ENCODE measurements around the gene EEF2K. TPM values are rescaled to one million over a fixed set of nuclear protein-coding genes. Genes with fewer than 3 reads are reported as not detected.
A peak's percentile ranks its signal among the peaks of the same experiment; 100 is the strongest.

The EEF2K gene
- total and polyA plus RNA-seq, 5 experiments from 2014 or later: 2.0 to 25.3 (median 3.2) TPM

DNA sequence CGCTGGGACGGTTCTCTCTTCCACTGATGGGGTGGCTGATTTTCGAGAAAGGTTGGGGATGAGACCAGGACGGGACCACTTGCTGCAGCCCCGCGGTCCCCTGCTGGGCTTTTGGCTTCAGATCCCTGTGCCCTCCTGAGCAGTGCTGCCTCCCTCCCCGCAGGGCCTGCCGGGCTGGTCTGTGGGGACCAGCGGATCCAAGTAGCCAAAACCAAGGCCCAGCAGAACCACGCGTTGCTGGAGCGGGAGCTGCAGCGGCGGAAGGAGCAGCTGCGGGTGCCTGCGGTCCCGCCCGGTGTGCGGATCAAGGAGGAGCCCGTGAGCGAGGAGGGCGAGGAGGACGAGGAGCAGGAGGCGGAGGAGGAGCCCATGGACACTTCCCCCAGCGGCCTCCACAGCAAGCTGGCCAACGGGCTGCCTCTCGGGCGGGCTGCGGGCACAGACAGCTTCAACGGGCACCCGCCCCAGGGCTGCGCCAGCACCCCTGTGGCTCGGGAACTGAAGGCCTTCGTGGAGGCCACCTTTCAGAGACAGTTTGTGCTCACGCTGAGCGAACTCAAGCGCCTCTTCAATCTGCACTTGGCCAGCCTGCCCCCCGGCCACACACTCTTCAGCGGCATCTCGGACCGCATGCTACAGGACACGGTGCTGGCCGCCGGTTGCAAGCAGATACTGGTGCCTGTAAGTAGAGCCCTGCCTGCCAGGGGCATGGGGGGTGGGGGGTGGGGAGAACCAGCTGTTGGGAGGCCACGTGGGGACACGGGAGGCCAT, 119.7 kb downstream of the EEF2K start:
- POLR2A ChIA-PET: interaction anchor here (1.0 to 1.6 kb wide), 3 partner anchors 13 to 49 kb away, joined by 3 to 5 read pairs (median 4); partner anchors contain the start of gene CDR2
- Mint-ChIP-seq H3K9me3 (no peaks in the 10 kb centered on the region), H3K27me3 (no peaks in the 10 kb centered on the region), H3K27ac (peak overlapping the region in 3 of 10 donors; percentile 28 to 52 (median 52)), H3K4me1 (peaks cover 17 to 24% (median 23%) of the 10 kb centered on the region in 4 donors), H3K36me3 (peaks cover 0 to 77% (median 16%) of the 10 kb centered on the region in 3 donors), H3K4me3 (peak overlapping the region in 1 of 10 donors; percentile 24)
- ATAC-seq (no peak), DNase-seq (no peak)

DNA sequence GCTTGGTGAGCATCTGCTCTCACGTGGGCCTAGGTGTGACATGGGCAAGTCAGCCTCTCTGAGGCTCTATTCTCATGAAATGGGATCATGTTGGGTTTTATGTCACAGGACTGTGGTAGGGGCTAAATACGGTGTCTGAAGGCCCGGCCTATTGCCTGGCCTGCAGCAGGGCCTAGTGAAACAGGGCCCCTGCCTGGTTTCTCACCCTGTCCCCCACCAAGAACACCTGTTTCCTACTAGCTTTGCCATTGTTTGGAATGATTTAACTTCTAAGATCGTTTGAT, 120.2 kb downstream of the EEF2K start:
- Mint-ChIP-seq H3K4me3 (no peak overlapping the region), H3K36me3 (peaks cover 0 to 77% (median 14%) of the 10 kb centered on the region in 3 donors), H3K27ac (peak overlapping the region in 4 of 10 donors; percentile 28 to 80 (median 52)), H3K4me1 (peaks cover 12 to 20% (median 19%) of the 10 kb centered on the region in 4 donors), H3K9me3 (no peaks in the 10 kb centered on the region), H3K27me3 (no peaks in the 10 kb centered on the region)
- ATAC-seq (no peak), DNase-seq (no peak)
- POLR2A ChIA-PET: interaction anchor here (1.6 kb wide), 1 partner anchor 48 kb away, joined by 4 read pairs; the partner anchor contains the start of gene CDR2

GRCh38 chr16:22326771-22327445, 120.8 kb downstream of the EEF2K start:
- H3K36me3 Mint-ChIP-seq: peaks cover 4 to 82% (median 19%) of the 10 kb centered on the region in 3 donors

GRCh38 chr16:22327446-22327775, 121.3 kb downstream of the EEF2K start:
- POLR2A ChIA-PET: interaction anchor here (0.5 to 1.0 kb wide), 3 partner anchors 10 to 53 kb away, joined by 3 to 5 read pairs (median 4); no protein-coding TSS in a partner anchor
- Mint-ChIP-seq H3K9me3 (no peaks in the 10 kb centered on the region), H3K27ac (peak overlapping the region in 8 of 10 donors; percentile 31 to 81 (median 61)), H3K4me1 (peaks cover 11 to 23% (median 18%) of the 10 kb centered on the region in 4 donors), H3K4me3 (no peak overlapping the region), H3K27me3 (no peaks in the 10 kb centered on the region), H3K36me3 (peaks cover 4 to 85% (median 24%) of the 10 kb centered on the region in 3 donors)
- ATAC-seq (no peak), DNase-seq (no peak)

More at GRCh38 chr16:22326771-22327445, 120.8 kb downstream of the EEF2K start:
- H3K4me1 Mint-ChIP-seq: peaks cover 11 to 21% (median 18%) of the 10 kb centered on the region in 4 donors
- DNase-seq (no peak), ATAC-seq (no peak)
- peak overlapping the region in 9 of 10 donors; percentile 31 to 80 (median 62) for H3K27ac Mint-ChIP-seq
- H3K27me3 Mint-ChIP-seq: no peaks in the 10 kb centered on the region
- peak overlapping the region in 1 of 10 donors; percentile 35 for H3K4me3 Mint-ChIP-seq
- POLR2A ChIA-PET: interaction anchor here (0.9 to 1.6 kb wide), 3 partner anchors 11 to 48 kb away, joined by 3 to 4 read pairs (median 4); partner anchors contain the start of gene CDR2
- no peaks in the 10 kb centered on the region for H3K9me3 Mint-ChIP-seq

DNA sequence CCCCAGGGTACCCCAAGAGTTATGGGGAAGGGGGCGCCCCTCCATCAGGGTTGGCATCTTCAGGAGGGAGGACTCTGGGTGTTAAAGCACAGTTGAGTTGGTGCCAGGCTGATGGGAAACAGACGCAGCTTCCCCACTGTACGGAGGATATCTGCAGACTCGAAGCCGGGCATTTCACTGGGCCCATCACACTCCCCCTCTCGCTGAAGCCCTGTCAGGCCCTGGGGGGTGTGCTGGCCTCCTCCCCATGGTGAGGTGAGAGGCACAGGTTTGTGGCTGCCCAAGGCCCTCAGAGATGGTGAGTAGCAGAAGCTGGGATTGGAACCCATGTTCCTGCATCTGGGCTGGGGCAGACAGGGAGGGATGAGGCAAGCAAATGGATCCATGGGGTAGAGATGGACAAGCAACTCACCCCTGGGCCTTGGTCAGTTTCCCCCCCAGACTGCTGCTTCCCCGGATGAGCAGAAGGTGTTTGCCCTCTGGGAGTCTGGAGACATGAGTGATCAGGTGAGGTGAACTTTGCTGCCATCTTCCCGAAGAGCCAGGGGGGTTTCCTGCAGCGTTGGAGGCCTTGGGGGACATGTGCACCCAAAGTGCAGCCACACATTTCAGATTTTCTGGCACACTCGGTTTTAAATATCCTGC, 122.1 kb downstream of the EEF2K start:
- Mint-ChIP-seq H3K27me3 (no peaks in the 10 kb centered on the region), H3K36me3 (peaks cover 4 to 88% (median 27%) of the 10 kb centered on the region in 3 donors), H3K4me3 (no peak overlapping the region), H3K27ac (peak overlapping the region in 7 of 10 donors; percentile 43 to 89 (median 57)), H3K9me3 (no peaks in the 10 kb centered on the region), H3K4me1 (peaks cover 13 to 23% (median 17%) of the 10 kb centered on the region in 4 donors)
- no peak for DNase-seq
- POLR2A ChIA-PET: interaction anchor here (0.5 to 0.9 kb wide), 2 partner anchors 10 to 52 kb away, joined by 3 to 5 read pairs; no protein-coding TSS in a partner anchor
- ATAC-seq: no peak

GRCh38 chr16:22329199-22329695, 123.2 kb downstream of the EEF2K start:
- no peak for ATAC-seq
- H3K4me3 Mint-ChIP-seq: peak overlapping the region in 1 of 10 donors; percentile 34
- POLR2A ChIA-PET: interaction anchor here (0.6 to 2.2 kb wide), 5 partner anchors 8 to 280 kb away, joined by 3 to 9 read pairs (median 5); no protein-coding TSS in a partner anchor

GRCh38 chr16:22330326-22330725, 124.2 kb downstream of the EEF2K start:
- peaks cover 0 to 4% (median 0%) of the 10 kb centered on the region in 9 donors for H3K9me3 Mint-ChIP-seq
- no peak for ATAC-seq
- no peak overlapping the region for H3K4me3 Mint-ChIP-seq
- POLR2A ChIA-PET: interaction anchor here (0.7 to 2.2 kb wide), 4 partner anchors 9 to 52 kb away, joined by 4 to 9 read pairs (median 6); no protein-coding TSS in a partner anchor
- H3K27me3 Mint-ChIP-seq: no peaks in the 10 kb centered on the region
- no peak for DNase-seq
- H3K27ac Mint-ChIP-seq: peak overlapping the region in 9 of 10 donors; percentile 15 to 84 (median 46)
- H3K4me1 Mint-ChIP-seq: peaks cover 10 to 23% (median 19%) of the 10 kb centered on the region in 4 donors
- H3K36me3 Mint-ChIP-seq: peaks cover 18 to 92% (median 46%) of the 10 kb centered on the region in 3 donors

More at GRCh38 chr16:22329199-22329695, 123.2 kb downstream of the EEF2K start:
- Mint-ChIP-seq H3K4me1 (peaks cover 10 to 22% (median 17%) of the 10 kb centered on the region in 4 donors), H3K27me3 (no peaks in the 10 kb centered on the region), H3K9me3 (no peaks in the 10 kb centered on the region), H3K36me3 (peaks cover 7 to 90% (median 35%) of the 10 kb centered on the region in 3 donors), H3K27ac (peak overlapping the region in 9 of 10 donors; percentile 29 to 84 (median 46))
- DNase-seq: no peak

GRCh38 chr16:22333457-22333994, 127.4 kb downstream of the EEF2K start:
- Mint-ChIP-seq H3K4me1 (peaks cover 10 to 25% (median 18%) of the 10 kb centered on the region in 4 donors), H3K4me3 (no peak overlapping the region), H3K36me3 (peaks cover 39 to 91% (median 74%) of the 10 kb centered on the region in 3 donors), H3K9me3 (peaks cover 12 to 33% (median 24%) of the 10 kb centered on the region in 9 donors), H3K27me3 (no peaks in the 10 kb centered on the region), H3K27ac (peak overlapping the region in 9 of 10 donors; percentile 3 to 81 (median 25))
- no peak for ATAC-seq
- no peak for DNase-seq
- POLR2A ChIA-PET: interaction anchor here (0.7 to 1.2 kb wide), 2 partner anchors 14 to 39 kb away, joined by 3 to 4 read pairs; no protein-coding TSS in a partner anchor

DNA sequence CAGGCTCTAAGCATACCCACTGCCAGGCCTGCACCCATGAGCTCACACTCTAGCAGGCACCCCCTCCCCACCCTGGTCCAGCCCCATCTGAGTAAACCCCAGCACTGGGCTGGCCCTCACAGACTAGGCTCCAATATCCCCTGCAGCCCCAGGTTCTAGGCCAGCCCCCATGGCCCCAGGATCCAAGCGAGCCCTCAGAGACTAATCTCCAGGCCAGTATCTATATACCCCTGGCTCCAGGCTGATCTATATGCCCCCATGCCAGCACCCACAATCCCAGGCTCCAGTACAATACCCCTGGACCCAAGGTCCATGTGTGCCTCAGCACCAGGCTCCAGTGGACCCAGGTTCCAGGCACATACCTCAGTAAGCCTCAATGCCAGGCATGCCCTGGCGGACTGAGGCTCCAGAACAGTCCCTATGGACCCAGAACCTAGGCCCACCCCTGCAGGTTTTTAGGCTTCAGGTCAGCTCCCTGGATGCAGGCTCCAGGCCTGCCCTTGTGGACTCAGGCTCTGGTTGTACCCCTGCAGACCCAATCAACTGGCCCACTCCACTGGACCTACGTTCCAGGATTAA, 129.7 kb downstream of the EEF2K start:
- Mint-ChIP-seq H3K27ac (peak overlapping the region in 4 of 10 donors; percentile 33 to 81 (median 62)), H3K36me3 (peaks cover 47 to 86% (median 83%) of the 10 kb centered on the region in 3 donors), H3K4me3 (peak overlapping the region in 1 of 10 donors; percentile 6), H3K4me1 (peaks cover 0 to 15% (median 9%) of the 10 kb centered on the region in 4 donors), H3K27me3 (no peaks in the 10 kb centered on the region), H3K9me3 (peaks cover 15 to 53% (median 35%) of the 10 kb centered on the region in 9 donors)
- POLR2A ChIA-PET: no interaction called here
- ATAC-seq: no peak
- DNase-seq: no peak

GRCh38 chr16:22336581-22336980, 130.5 kb downstream of the EEF2K start:
- H3K4me3 Mint-ChIP-seq: no peak overlapping the region
- peaks cover 44 to 86% (median 80%) of the 10 kb centered on the region in 3 donors for H3K36me3 Mint-ChIP-seq
- DNase-seq: no peak
- peak overlapping the region in 2 of 10 donors; percentile 33 to 39 for H3K27ac Mint-ChIP-seq
- peaks cover 3 to 17% (median 11%) of the 10 kb centered on the region in 4 donors for H3K4me1 Mint-ChIP-seq
- H3K9me3 Mint-ChIP-seq: peaks cover 15 to 61% (median 38%) of the 10 kb centered on the region in 9 donors
- POLR2A ChIA-PET: interaction anchor here (1.2 kb wide), 1 partner anchor 39 kb away, joined by 3 read pairs; no protein-coding TSS in a partner anchor
- ATAC-seq: no peak
- H3K27me3 Mint-ChIP-seq: no peaks in the 10 kb centered on the region

GRCh38 chr16:22337045-22337444, 131.0 kb downstream of the EEF2K start:
- peak overlapping the region in 1 of 10 donors; percentile 10 for H3K4me3 Mint-ChIP-seq
- H3K4me1 Mint-ChIP-seq: peaks cover 7 to 19% (median 12%) of the 10 kb centered on the region in 4 donors
- no peak for ATAC-seq
- peak overlapping the region in 2 of 10 donors; percentile 33 to 39 for H3K27ac Mint-ChIP-seq
- peaks cover 42 to 85% (median 79%) of the 10 kb centered on the region in 3 donors for H3K36me3 Mint-ChIP-seq
- POLR2A ChIA-PET: interaction anchor here (1.1 to 1.2 kb wide), 3 partner anchors 16 to 38 kb away, joined by 3 to 4 read pairs (median 3); no protein-coding TSS in a partner anchor
- peaks cover 15 to 66% (median 38%) of the 10 kb centered on the region in 9 donors for H3K9me3 Mint-ChIP-seq
- no peak for DNase-seq
- H3K27me3 Mint-ChIP-seq: no peaks in the 10 kb centered on the region

Measured in naive thymus-derived CD8-positive, alpha-beta T cell (primary cell).